ENCODE measurements around the gene MYO15B. TPM values are rescaled to one million over a fixed set of nuclear protein-coding genes. Genes with fewer than 3 reads are reported as not detected.
A peak's percentile ranks its signal among the peaks of the same experiment; 100 is the strongest.

MYO15B gene
- total and polyA plus RNA-seq, 2 donors (not counting 3 experiments of a cell fraction or from before 2014, with no cell fraction given) = 10.2 to 87.8 TPM

- Histone ChIP-seq H3K27me3 (ENCODE audit: control insufficient read depth in 2 of 2, insufficient read depth in 2 of 2, low read length in 2 of 2) (no peaks in the 10 kb centered on the region), H3K4me2 (ENCODE audit: insufficient read depth, low read length) (no peak overlapping the region), H3K4me3 (replicated peaks in 1 of 3; ENCODE audit: insufficient read depth in 1 of 3, low read depth in 1 of 3, low read length in 3 of 3) (no peak overlapping the region), H2AFZ (ENCODE audit: low read depth, low read length) (no peak overlapping the region), H3K79me2 (ENCODE audit: control insufficient read depth, insufficient read depth, low read length) (no peaks in the 10 kb centered on the region), H3K36me3 (ENCODE audit: control insufficient read depth in 2 of 2, extremely low read depth in 1 of 2, insufficient read depth in 2 of 2, low read length in 2 of 2) (no peaks in the 10 kb centered on the region), H4K20me1 (replicated peaks; ENCODE audit: control insufficient read depth, extremely low read depth, insufficient read depth, low read length) (no peaks in the 10 kb centered on the region), H3K27ac (ENCODE audit: insufficient read depth, low read depth, low read length) (peak overlapping the region; percentile 29), H3K4me1 (ENCODE audit: control insufficient read depth, extremely low read depth, insufficient read depth, low read length) (peaks cover 12% of the 10 kb centered on the region), H3K9ac (replicated peaks; ENCODE audit: extremely low read depth, insufficient read depth, low read length) (no peak overlapping the region), H3K9me3 (replicated peaks; ENCODE audit: control insufficient read depth, insufficient read depth, low read length) (no peaks in the 10 kb centered on the region), H3K9me1 (replicated peaks; ENCODE audit: control insufficient read depth, extremely low read depth, insufficient read depth, low read length) (no peaks in the 10 kb centered on the region)
- BruUV-seq (replicated peaks) = no TSS peak
- peak; percentile 90 for FAIRE-seq
- intact Hi-C loops (cut with micrococcal nuclease) (loop anchor here (1.0 kb wide), 5 partner anchors 20 to 207 kb away; no protein-coding TSS in a partner anchor), dilution Hi-C loops (cut with MboI; ENCODE audit: extremely low pct_ligation_motif_present, low sequenced_read_pairs) (no loop called here)
- POLR2A ChIA-PET = interaction anchor here (0.6 to 1.6 kb wide), 4 partner anchors 9 to 116 kb away, joined by 3 to 9 read pairs (median 7); no protein-coding TSS in a partner anchor
- no peak for TF ChIP-seq MYC (IDR thresholded peaks at IDR 0.05; ENCODE audit: low read depth, low read length)
- TF ChIP-seq CTCF (IDR thresholded peaks at IDR 0.05; ENCODE audit: extremely low read depth in 1 of 2, insufficient read depth in 1 of 2, low read depth in 1 of 2, low read length in 2 of 2) = peak; percentile 63 to 86
- no peak for TF ChIP-seq JUN (IDR thresholded peaks at IDR 0.05; ENCODE audit: borderline replicate concordance, insufficient read depth, insufficient read length, low read depth)
- no peak for TF ChIP-seq GATA2 (IDR thresholded peaks at IDR 0.05; ENCODE audit: insufficient read depth, insufficient read length, low read depth, low read length)
- TF ChIP-seq POLR2A (IDR thresholded peaks at IDR 0.05; ENCODE audit: low read depth, low read length) = no peak
- CTCF ChIA-PET = interaction anchor here (0.5 to 16.3 kb wide), 44 partner anchors 9 to 369 kb away, joined by 3 to 625 read pairs (median 8); partner anchors contain the start of genes GALK1, GRB2, ITGB4 and RECQL5
- peak; percentile 82 for DNase-seq (ENCODE audit: low read depth, low spot score)
Measured at GRCh38 chr17:75633486-75634375, 46.1 kb downstream of the MYO15B start.
